Pancreas (tissue), 10 donors: Measurements from ENCODE around the gene CCDC50. TPM values are rescaled to one million over a fixed set of nuclear protein-coding genes. Genes with fewer than 3 reads are reported as not detected.

Experiments
- ATAC-seq, 4 donors: fragments of 200-7000 bp; cut with Tn5 transposase; one replicate each; pipeline versions ENCODE4 v1.8.0 to v1.9.1; 2020; ENCODE audit warnings: mild to moderate bottlenecking in 4 of 4, moderate library complexity in 4 of 4
- DNase-seq, 6 donors: peaks; one replicate each; pipeline ENCODE4 v3.0.0-alpha.2; 2020
- FAIRE-seq: peaks from 2 replicates; lab custom pipeline; 2012; peaks lifted over from hg19 to GRCh38; lab: Jason Lieb, UNC
- H3K27ac ChIP-seq, 4 donors: fragments of 200-600 bp; sonication (generic); 1 replicate in 3 of 4; 2 replicates in 1 of 4; pipeline versions ENCODE4 v1.5.0 to v1.8.0; 2020
- H3K27me3 ChIP-seq, 4 donors: fragments of 200-600 bp; one replicate each; pipeline ENCODE4 v1.8.0; 2021
- H3K36me3 ChIP-seq, 3 donors: fragments of 200-600 bp; sonication (generic) in 1 of 3; one replicate each; pipeline versions ENCODE4 v1.5.0 to v1.8.0; 2020 to 2021
- H3K4me1 ChIP-seq, 3 donors: fragments of 200-600 bp; one replicate each; pipeline ENCODE4 v1.8.0; 2021
- H3K4me3 ChIP-seq, 4 donors: fragments of 200-600 bp; sonication (generic) in 2 of 4; one replicate each; pipeline versions ENCODE4 v1.5.0 to v1.8.0; 2020 to 2021
- H3K9me3 ChIP-seq, 4 donors: fragments of 200-600 bp; one replicate each; pipeline ENCODE4 v1.8.0; 2021
- WGBS, 2 donors: extraction: QIAGEN DNeasy Blood & Tissue Kit; methylation state at CpG; one replicate each; pipeline ENCODE4 v1.1.7; 2013; 5-methylcytosine and 5-hydroxymethylcytosine counted together
- intact Hi-C, 3 donors: fragments of 100-400 bp; cut with DNase I; formaldehyde crosslinking; loops; one replicate each; pipeline versions ENCODE4 v1.11.1 to v1.14.2; 2022
- polyA plus RNA-seq, 2 donors: library from polyadenylated mRNA; stranded (reverse); fragments of 200-250 nt; gene quantifications; one replicate each; pipeline ENCODE4 v1.2.3, GENCODE V29; 2013
- total RNA-seq, 6 donors: library from RNA; stranded (reverse); fragmentation: NEBNext Ultra II Directional in 4 of 6; extraction: Animal tissue kit (Norgen Biotek cat#: 25700) in 4 of 6; gene quantifications; one replicate each; pipeline versions ENCODE4 v1.2.1 to v1.2.4, GENCODE V29; 2021 to 2023
- TF ChIP-seq, protein P1 (sequence below), 4 donors: fragments of 200-600 bp; sonication (generic) in 3 of 4; IDR thresholded peaks; one replicate each; pipeline versions ENCODE4 v1.5.0 to v1.8.0; 2021; ENCODE audit warnings: antibody characterized with exemption in 4 of 4
- donor health status: healthy with polysubstance abuse.
- donor health status: DM: no; HTN: no; CAD: no; lungs with moderate emphysema.
- donor health status: DM: no; HTN: no; CAD: no.
- donor health status: control.
- donor health status: control.
- donor health status: Bipolar disorder and iron deficiency.
- donor health status: DM: yes; HTN: yes; CAD: no.
- donor health status: DM: no; HTN: no; CAD: no.
- donor health status: DM: no; HTN: no; CAD: no.
- donor health status: DM: yes; HTN: yes; CAD: no.

The CCDC50 gene
- total and polyA plus RNA-seq, 8 donors: 24.5 to 44.4 (median 30.4) TPM

DNA sequence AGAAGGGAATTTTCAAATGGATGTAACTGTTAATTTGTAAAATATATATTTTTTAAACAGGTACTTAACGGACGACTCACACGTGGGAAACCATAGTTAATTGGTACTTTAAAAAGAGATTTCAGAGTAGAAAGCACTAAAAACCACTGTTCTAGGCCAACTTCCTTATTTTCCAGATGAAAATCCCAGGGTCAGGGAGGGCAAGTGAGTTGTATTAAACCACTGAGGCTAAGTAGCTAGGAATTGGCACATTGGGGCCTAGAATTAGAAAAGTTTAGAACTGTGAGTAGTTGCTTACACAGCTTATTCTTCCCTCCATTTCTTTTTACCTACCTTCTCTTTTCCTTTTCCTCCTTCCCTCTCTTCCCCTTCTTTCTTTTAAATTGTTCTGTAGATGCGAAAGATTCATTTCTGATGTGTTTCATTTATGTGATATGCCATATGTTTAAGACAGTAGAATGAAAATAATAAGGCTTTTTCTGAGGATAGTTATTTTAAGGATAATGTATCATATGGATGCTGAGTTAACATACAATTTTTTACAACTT, 5.2 kb downstream of the CCDC50 start:
- ATAC-seq: no peak
- Histone ChIP-seq H3K27me3 (no peaks in the 10 kb centered on the region), H3K36me3 (no peaks in the 10 kb centered on the region), H3K27ac (no peak overlapping the region), H3K4me1 (peaks cover 9 to 34% (median 23%) of the 10 kb centered on the region in 3 donors), H3K9me3 (no peaks in the 10 kb centered on the region), H3K4me3 (no peak overlapping the region)
- no peak for FAIRE-seq
- intact Hi-C loops: no loop called here
- TF ChIP-seq, protein P1, sequence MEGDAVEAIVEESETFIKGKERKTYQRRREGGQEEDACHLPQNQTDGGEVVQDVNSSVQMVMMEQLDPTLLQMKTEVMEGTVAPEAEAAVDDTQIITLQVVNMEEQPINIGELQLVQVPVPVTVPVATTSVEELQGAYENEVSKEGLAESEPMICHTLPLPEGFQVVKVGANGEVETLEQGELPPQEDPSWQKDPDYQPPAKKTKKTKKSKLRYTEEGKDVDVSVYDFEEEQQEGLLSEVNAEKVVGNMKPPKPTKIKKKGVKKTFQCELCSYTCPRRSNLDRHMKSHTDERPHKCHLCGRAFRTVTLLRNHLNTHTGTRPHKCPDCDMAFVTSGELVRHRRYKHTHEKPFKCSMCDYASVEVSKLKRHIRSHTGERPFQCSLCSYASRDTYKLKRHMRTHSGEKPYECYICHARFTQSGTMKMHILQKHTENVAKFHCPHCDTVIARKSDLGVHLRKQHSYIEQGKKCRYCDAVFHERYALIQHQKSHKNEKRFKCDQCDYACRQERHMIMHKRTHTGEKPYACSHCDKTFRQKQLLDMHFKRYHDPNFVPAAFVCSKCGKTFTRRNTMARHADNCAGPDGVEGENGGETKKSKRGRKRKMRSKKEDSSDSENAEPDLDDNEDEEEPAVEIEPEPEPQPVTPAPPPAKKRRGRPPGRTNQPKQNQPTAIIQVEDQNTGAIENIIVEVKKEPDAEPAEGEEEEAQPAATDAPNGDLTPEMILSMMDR (IDR thresholded peaks at IDR 0.05): no peak
- no peak for DNase-seq
- 85 to 89% methylated on average over 4 of the region's 4 CpGs for WGBS, 2 donors

DNA sequence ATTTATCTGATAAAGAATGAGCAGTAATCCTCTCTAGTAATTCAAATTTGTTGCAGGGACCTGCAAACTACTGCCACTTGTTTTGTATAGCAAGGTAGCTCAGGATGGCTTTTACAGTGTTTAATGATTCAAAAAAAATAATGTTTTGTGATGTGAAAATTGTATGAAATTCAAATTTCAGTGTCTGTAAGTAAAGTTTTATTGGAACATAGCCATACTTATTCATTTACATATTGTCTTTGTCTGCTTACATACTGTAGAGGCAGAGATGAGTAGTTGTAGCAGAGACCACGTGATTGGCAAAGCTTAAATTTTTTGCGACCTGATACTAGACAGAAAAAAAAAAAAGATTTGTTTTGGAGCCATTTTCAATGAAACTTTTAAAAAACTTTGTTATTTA, 7.6 kb downstream of the CCDC50 start:
- H3K36me3 ChIP-seq: no peaks in the 10 kb centered on the region
- H3K9me3 ChIP-seq: no peaks in the 10 kb centered on the region
- no peak for FAIRE-seq
- H3K4me1 ChIP-seq: peaks cover 9 to 33% (median 25%) of the 10 kb centered on the region in 3 donors
- no peak for DNase-seq
- no peaks in the 10 kb centered on the region for H3K27me3 ChIP-seq
- intact Hi-C loops: no loop called here
- WGBS, 2 donors: 81 to 90% methylated on average over 2 of the region's 2 CpGs
- TF ChIP-seq, protein P1 (IDR thresholded peaks at IDR 0.05): no peak
- H3K4me3 ChIP-seq: no peak overlapping the region
- H3K27ac ChIP-seq: no peak overlapping the region
- ATAC-seq: no peak

GRCh38 chr3:191338177-191338488, 8.9 kb downstream of the CCDC50 start:
- no peaks in the 10 kb centered on the region for H3K36me3 ChIP-seq
- H3K9me3 ChIP-seq: no peaks in the 10 kb centered on the region
- no peak overlapping the region for H3K27ac ChIP-seq
- FAIRE-seq (no peak), DNase-seq (no peak), ATAC-seq (no peak)
- H3K27me3 ChIP-seq: no peaks in the 10 kb centered on the region
- no peak overlapping the region for H3K4me3 ChIP-seq
- WGBS, 2 donors: 94 to 95% methylated on average over 4 of the region's 4 CpGs
- intact Hi-C loops: no loop called here
- TF ChIP-seq, protein P1 (IDR thresholded peaks at IDR 0.05): no peak
- H3K4me1 ChIP-seq: peaks cover 0 to 38% (median 32%) of the 10 kb centered on the region in 3 donors

DNA sequence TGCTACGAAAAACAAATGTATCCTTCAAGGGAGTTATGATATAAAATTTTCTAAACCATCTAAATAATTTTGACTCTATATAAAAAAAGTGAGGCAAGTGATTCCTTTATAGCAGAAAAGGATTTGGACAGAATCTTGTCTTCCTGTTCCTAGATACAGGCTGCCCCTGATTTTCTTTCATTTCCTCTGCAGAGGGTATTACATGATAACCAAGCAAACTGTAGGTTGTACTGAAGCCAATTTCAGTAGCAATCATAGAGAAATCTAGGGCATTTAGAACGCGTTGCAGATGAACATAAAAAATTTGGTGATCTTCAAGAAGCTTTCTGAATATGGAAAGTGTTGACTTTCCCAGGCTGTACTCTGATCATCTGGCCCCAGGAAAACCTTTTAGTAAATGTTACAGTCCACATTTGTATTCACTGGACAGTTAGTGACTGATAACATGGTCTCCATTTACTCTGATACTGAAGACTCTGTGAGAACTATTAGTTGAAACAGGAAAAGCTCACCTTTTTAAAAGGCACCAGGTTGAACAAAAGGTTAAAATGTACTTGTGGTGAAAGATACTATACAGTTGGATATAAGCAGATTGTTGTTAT, 10.2 kb downstream of the CCDC50 start:
- H3K36me3 ChIP-seq: no peaks in the 10 kb centered on the region
- ATAC-seq (no peak), DNase-seq (no peak), FAIRE-seq (no peak)
- H3K9me3 ChIP-seq: no peaks in the 10 kb centered on the region
- no peak overlapping the region for H3K4me3 ChIP-seq
- intact Hi-C loops: no loop called here
- H3K4me1 ChIP-seq: peaks cover 0 to 29% (median 28%) of the 10 kb centered on the region in 3 donors
- H3K27me3 ChIP-seq: no peaks in the 10 kb centered on the region
- TF ChIP-seq, protein P1 (IDR thresholded peaks at IDR 0.05): no peak
- H3K27ac ChIP-seq: no peak overlapping the region
- WGBS, 2 donors: 65 to 70% methylated on average over 3 of the region's 3 CpGs

DNA sequence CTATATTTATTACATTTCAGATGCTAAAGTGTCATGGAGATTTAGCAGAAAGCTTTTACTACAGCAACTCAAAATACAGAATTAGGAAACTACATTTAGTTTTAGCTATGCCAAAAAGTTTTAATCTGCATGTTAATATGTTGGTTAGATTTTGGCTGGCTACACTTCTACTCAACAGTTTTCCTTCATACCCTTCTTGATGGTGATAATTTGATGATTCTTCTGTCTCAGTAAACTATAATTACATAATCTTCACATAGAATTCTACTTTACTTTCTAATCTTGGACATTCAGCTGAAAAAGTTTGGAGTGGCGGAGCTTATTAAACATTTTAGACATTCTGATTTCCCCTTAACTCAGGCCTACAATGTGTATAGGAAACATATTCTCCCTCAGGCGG, 11.2 kb downstream of the CCDC50 start:
- intact Hi-C loops: no loop called here

More for the DNA sequence above, 11.2 kb downstream of the CCDC50 start:
- no peak overlapping the region for H3K4me3 ChIP-seq
- TF ChIP-seq, protein P1 (IDR thresholded peaks at IDR 0.05): no peak
- no peak for FAIRE-seq
- no peak overlapping the region for H3K27ac ChIP-seq
- no peak for ATAC-seq
- H3K4me1 ChIP-seq: peaks cover 0 to 24% (median 22%) of the 10 kb centered on the region in 3 donors
- no peak for DNase-seq
- H3K9me3 ChIP-seq: no peaks in the 10 kb centered on the region
- H3K36me3 ChIP-seq: no peaks in the 10 kb centered on the region
- WGBS, 2 donors: 95 to 97% methylated on average over 2 of the region's 2 CpGs
- no peaks in the 10 kb centered on the region for H3K27me3 ChIP-seq
